ENCODE measurements around the gene C5orf58.

Gene C5orf58

GRCh38 chr5:170232786-170233185 is at the start of gene C5orf58:
Gene C5orf58 (plus strand): TSS chr5:170232985. CDS start chr5:170234977, 1,992 bp downstream.
- no peak within 1 kb of the TSS for H3K4me3 ChIP-seq (ENCODE audit: low read depth, low read length)
- DNase-seq (ENCODE audit: low read depth) = no peak
- TF ChIP-seq, protein P1, sequence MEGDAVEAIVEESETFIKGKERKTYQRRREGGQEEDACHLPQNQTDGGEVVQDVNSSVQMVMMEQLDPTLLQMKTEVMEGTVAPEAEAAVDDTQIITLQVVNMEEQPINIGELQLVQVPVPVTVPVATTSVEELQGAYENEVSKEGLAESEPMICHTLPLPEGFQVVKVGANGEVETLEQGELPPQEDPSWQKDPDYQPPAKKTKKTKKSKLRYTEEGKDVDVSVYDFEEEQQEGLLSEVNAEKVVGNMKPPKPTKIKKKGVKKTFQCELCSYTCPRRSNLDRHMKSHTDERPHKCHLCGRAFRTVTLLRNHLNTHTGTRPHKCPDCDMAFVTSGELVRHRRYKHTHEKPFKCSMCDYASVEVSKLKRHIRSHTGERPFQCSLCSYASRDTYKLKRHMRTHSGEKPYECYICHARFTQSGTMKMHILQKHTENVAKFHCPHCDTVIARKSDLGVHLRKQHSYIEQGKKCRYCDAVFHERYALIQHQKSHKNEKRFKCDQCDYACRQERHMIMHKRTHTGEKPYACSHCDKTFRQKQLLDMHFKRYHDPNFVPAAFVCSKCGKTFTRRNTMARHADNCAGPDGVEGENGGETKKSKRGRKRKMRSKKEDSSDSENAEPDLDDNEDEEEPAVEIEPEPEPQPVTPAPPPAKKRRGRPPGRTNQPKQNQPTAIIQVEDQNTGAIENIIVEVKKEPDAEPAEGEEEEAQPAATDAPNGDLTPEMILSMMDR (IDR thresholded peaks at IDR 0.05; ENCODE audit: low read depth, low read length) = no peak
- TF ChIP-seq, protein P2, sequence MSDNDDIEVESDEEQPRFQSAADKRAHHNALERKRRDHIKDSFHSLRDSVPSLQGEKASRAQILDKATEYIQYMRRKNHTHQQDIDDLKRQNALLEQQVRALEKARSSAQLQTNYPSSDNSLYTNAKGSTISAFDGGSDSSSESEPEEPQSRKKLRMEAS (IDR thresholded peaks at IDR 0.05; ENCODE audit: low read depth, low read length) = no peak
- TF ChIP-seq MYC (IDR thresholded peaks at IDR 0.05; ENCODE audit: low read depth, low read length) (no peak), POLR2A (IDR thresholded peaks at IDR 0.05; ENCODE audit: extremely low read depth, insufficient read length) (no peak)

DNA sequence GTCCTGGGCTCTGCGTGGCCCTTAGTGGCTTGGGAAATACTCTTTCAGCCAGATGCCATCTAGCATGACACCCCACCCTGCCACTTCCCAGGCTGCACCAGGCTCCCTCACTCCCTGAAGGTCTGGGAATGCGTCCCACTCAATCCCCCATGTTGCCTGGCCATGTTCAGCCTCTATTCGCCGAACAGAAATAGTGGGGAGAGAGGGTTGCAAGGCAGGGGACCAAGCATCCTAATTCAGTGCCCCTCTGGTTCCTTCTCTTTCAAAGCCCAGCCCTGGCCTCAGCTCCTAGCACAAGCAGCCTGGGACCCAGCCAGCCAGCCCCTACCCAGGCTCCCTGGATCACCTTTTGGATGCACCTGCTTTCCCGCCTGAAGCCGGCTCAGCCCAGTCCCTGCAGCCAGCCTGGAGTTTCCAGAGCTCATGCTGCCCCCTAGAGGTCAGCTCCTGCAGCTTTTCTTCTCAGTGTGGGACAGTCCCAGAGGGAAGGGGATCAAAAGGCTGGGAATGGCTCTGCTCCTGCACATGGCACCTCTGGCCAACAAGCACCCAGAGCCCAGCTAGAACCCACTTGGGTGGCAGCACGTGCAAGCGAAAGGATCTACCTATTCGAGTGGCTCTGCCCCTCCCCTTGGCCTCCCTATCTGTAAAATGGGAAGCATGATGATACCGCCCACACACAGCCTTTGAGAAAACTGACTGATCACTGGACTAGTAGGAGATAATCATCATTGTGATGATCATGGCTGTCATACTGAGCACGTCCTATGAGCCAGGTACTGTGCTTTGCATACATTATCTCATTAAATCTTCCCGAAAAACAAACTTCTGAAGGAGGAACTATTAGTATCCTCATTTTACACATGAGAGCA is 48.7 kb upstream of the C5orf58 start:
- H3K4me3 ChIP-seq (ENCODE audit: low read depth, low read length) = no peak overlapping the region
- peak; percentile 60 for DNase-seq (ENCODE audit: low read depth)
- TF ChIP-seq, protein P1 (IDR thresholded peaks at IDR 0.05; ENCODE audit: low read depth, low read length) = peak; percentile 87
- TF ChIP-seq MYC (IDR thresholded peaks at IDR 0.05; ENCODE audit: low read depth, low read length) = no peak

GRCh38 chr5:170184737-170185136 is 48.0 kb upstream of the C5orf58 start:
- no peak for TF ChIP-seq MYC (IDR thresholded peaks at IDR 0.05; ENCODE audit: low read depth, low read length)
- TF ChIP-seq POLR2A (IDR thresholded peaks at IDR 0.05; ENCODE audit: extremely low read depth, insufficient read length) = no peak
- TF ChIP-seq, protein P1 (IDR thresholded peaks at IDR 0.05; ENCODE audit: low read depth, low read length) = no peak
- TF ChIP-seq, protein P2 (IDR thresholded peaks at IDR 0.05; ENCODE audit: low read depth, low read length) = no peak
- no peak for DNase-seq (ENCODE audit: low read depth)
- no peak overlapping the region for H3K4me3 ChIP-seq (ENCODE audit: low read depth, low read length)

GRCh38 chr5:170186156-170186555 is 46.6 kb upstream of the C5orf58 start:
- TF ChIP-seq POLR2A (IDR thresholded peaks at IDR 0.05; ENCODE audit: extremely low read depth, insufficient read length) = no peak
- TF ChIP-seq, protein P1 (IDR thresholded peaks at IDR 0.05; ENCODE audit: low read depth, low read length) = no peak
- TF ChIP-seq, protein P2 (IDR thresholded peaks at IDR 0.05; ENCODE audit: low read depth, low read length) = no peak
- no peak for TF ChIP-seq MYC (IDR thresholded peaks at IDR 0.05; ENCODE audit: low read depth, low read length)
- DNase-seq (ENCODE audit: low read depth) = no peak
- no peak overlapping the region for H3K4me3 ChIP-seq (ENCODE audit: low read depth, low read length)

DNA sequence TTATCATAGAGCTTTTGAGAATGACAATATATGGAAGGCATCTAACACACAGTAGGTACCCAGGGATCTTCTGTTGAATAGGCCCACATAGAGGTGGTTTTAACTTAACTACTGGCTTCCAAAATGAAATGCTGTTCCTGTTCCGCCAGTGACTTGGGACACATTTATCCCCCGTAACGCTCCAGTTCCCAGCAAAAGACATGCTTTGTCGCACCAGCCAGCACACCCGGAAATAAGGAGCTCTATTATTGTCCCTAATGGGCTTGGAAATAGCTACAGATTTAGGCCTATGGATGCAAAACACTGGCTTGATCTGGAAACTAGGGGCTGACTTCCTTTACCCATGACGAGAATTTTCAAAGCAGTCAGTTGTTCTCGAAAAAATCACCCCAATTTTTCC is 45.9 kb upstream of the C5orf58 start:
- no peak overlapping the region for H3K4me3 ChIP-seq (ENCODE audit: low read depth, low read length)
- TF ChIP-seq POLR2A (IDR thresholded peaks at IDR 0.05; ENCODE audit: extremely low read depth, insufficient read length) = no peak
- TF ChIP-seq MYC (IDR thresholded peaks at IDR 0.05; ENCODE audit: low read depth, low read length) = no peak
- TF ChIP-seq, protein P1 (IDR thresholded peaks at IDR 0.05; ENCODE audit: low read depth, low read length) = no peak
- TF ChIP-seq, protein P2 (IDR thresholded peaks at IDR 0.05; ENCODE audit: low read depth, low read length) = no peak
- DNase-seq (ENCODE audit: low read depth) = no peak

Measured in NB4 (cell line).